SK-N-SH treated with all-trans-retinoic acid at 6 μM for 48 hours (cell line): ENCODE data around the gene LRRC73.

Experiments
- ATAC-seq: fragments of 200-7000 bp; cut with Tn5 transposase; 3 replicates; pipeline ENCODE4 v1.9.1; 2020; ENCODE audit warnings: mild to moderate bottlenecking, moderate library complexity
- ARNTL ChIP-seq: fragments of 450-650 bp; formaldehyde crosslinking; IDR thresholded peaks from 2 replicates; pipeline ENCODE4 v1.5.0; 2020; ENCODE audit warnings: low read depth, mild to moderate bottlenecking, moderate library complexity, borderline replicate concordance
- BACH2 ChIP-seq: fragments of 250-450 bp; sonication (Bioruptor Pico); IDR thresholded peaks from 2 replicates; pipeline ENCODE4 v1.9.0; 2021; ENCODE audit warnings: mild to moderate bottlenecking, borderline replicate concordance
- CSDC2 ChIP-seq: fragments of 250-450 bp; sonication (Bioruptor Pico); IDR thresholded peaks from 2 replicates; pipeline ENCODE4 v1.5.0; 2020; ENCODE audit warnings: mild to moderate bottlenecking, moderate library complexity
- ESRRG ChIP-seq: fragments of 250-450 bp; sonication (Bioruptor Pico); IDR thresholded peaks from 2 replicates; pipeline ENCODE4 v1.6.1; 2021; ENCODE audit warnings: mild to moderate bottlenecking
- GLIS3 ChIP-seq: fragments of 250-450 bp; sonication (Bioruptor Pico); IDR thresholded peaks from 2 replicates; pipeline ENCODE4 v1.5.0; 2020; ENCODE audit warnings: mild to moderate bottlenecking, moderate library complexity
- ISL1 ChIP-seq: fragments of 250-450 bp; sonication (Bioruptor Pico); IDR thresholded peaks from 2 replicates; pipeline ENCODE4 v2.1.2; 2022; ENCODE audit warnings: mild to moderate bottlenecking, moderate library complexity
- OSR1 ChIP-seq: fragments of 250-450 bp; sonication (Bioruptor Pico); IDR thresholded peaks from 2 replicates; pipeline ENCODE4 v1.8.0; 2022; ENCODE audit warnings: moderate library complexity, mild to moderate bottlenecking, inconsistent platforms
- PPARA ChIP-seq: fragments of 250-450 bp; sonication (Bioruptor Pico); IDR thresholded peaks from 2 replicates; pipeline ENCODE4 v1.5.0; 2020; ENCODE audit warnings: mild to moderate bottlenecking, borderline replicate concordance
- RARB ChIP-seq: fragments of 250-450 bp; sonication (Bioruptor Pico); IDR thresholded peaks from 2 replicates; pipeline ENCODE4 v1.8.0; 2021; ENCODE audit warnings: mild to moderate bottlenecking, moderate library complexity
- SNAI2 ChIP-seq: fragments of 250-450 bp; sonication (Bioruptor Pico); IDR thresholded peaks from 2 replicates; pipeline ENCODE4 v1.5.0; 2020; ENCODE audit warnings: mild to moderate bottlenecking, moderate library complexity
- TCF4 ChIP-seq: fragments of 250-450 bp; sonication (Bioruptor Pico); IDR thresholded peaks from 2 replicates; pipeline ENCODE4 v1.8.0; 2021; ENCODE audit warnings: mild to moderate bottlenecking, moderate library complexity, borderline replicate concordance
- TOX ChIP-seq: fragments of 250-450 bp; sonication (Bioruptor Pico); IDR thresholded peaks from 2 replicates; pipeline ENCODE4 v1.8.0; 2021; ENCODE audit warnings: mild to moderate bottlenecking, moderate library complexity, borderline replicate concordance
- ZC3H10 ChIP-seq: fragments of 250-450 bp; sonication (Bioruptor Pico); IDR thresholded peaks from 2 replicates; pipeline ENCODE4 v1.5.1; 2021; ENCODE audit warnings: mild to moderate bottlenecking, moderate library complexity
- ZFP3 ChIP-seq: fragments of 250-450 bp; sonication (Bioruptor Pico); IDR thresholded peaks from 2 replicates; pipeline ENCODE4 v1.5.0; 2020; ENCODE audit warnings: mild to moderate bottlenecking, moderate library complexity
- ZFP30 ChIP-seq: fragments of 450-650 bp; formaldehyde crosslinking; IDR thresholded peaks from 2 replicates; pipeline ENCODE4 v1.5.0; 2022; ENCODE audit warnings: mild to moderate bottlenecking, moderate library complexity
- ZNF565 ChIP-seq: fragments of 450-650 bp; formaldehyde crosslinking; conservative IDR thresholded peaks from 2 replicates; pipeline ENCODE4 v1.5.0; 2020; ENCODE audit warnings: low read depth, mild to moderate bottlenecking, moderate library complexity
- ZNF70 ChIP-seq: fragments of 450-650 bp; formaldehyde crosslinking; IDR thresholded peaks from 2 replicates; pipeline ENCODE4 v1.5.0; 2020; ENCODE audit warnings: mild to moderate bottlenecking, moderate library complexity
- ZNF8 ChIP-seq: fragments of 450-650 bp; formaldehyde crosslinking; IDR thresholded peaks from 2 replicates; pipeline ENCODE4 v1.5.0; 2020; ENCODE audit warnings: mild to moderate bottlenecking, moderate library complexity
- TF ChIP-seq, protein P1 (sequence below): fragments of 250-450 bp; sonication (Bioruptor Pico); IDR thresholded peaks from 2 replicates; pipeline ENCODE4 v1.5.0; 2020; ENCODE audit warnings: mild to moderate bottlenecking, moderate library complexity
- TF ChIP-seq, protein P2 (sequence below): fragments of 250-450 bp; sonication (Bioruptor Pico); IDR thresholded peaks from 2 replicates; pipeline ENCODE4 v1.5.1; 2020; ENCODE audit warnings: low read depth, mild to moderate bottlenecking, moderate library complexity
- TF ChIP-seq, protein P3 (sequence below): fragments of 250-450 bp; sonication (Bioruptor Pico); IDR thresholded peaks from 2 replicates; pipeline ENCODE4 v1.8.0; 2021; ENCODE audit warnings: low read depth, mild to moderate bottlenecking, moderate library complexity, borderline replicate concordance
- TF ChIP-seq, protein P4 (sequence below): fragments of 250-450 bp; sonication (Bioruptor Pico); IDR thresholded peaks from 2 replicates; pipeline ENCODE4 v1.8.0; 2020; ENCODE audit warnings: mild to moderate bottlenecking, moderate library complexity, borderline replicate concordance
- TF ChIP-seq, protein P5 (sequence below): fragments of 250-450 bp; sonication (Bioruptor Pico); IDR thresholded peaks from 2 replicates; pipeline ENCODE4 v1.5.1; 2021; ENCODE audit warnings: mild to moderate bottlenecking, moderate library complexity

LRRC73 gene

DNA sequence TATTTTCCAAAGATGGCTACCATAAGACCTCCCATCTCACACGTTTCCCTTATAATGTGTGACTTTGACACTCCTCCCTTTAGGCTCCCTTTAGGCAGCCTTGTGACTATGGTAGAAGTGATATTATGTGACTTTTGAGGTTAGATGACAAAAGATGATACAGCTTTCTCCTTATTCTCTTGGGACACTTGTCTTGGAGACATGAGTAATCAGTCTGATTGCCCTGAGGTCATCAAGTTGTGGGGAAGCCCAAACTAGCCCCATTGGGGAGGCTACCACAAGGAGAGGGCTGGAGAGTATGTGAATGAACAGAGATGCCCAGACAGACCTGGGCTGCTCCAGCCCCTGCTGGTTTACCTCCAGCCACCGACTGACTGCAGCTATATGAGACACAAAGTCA lies 44.2 kb downstream of the LRRC73 start:
- no peak for ATAC-seq
- TF ChIP-seq ZNF70 (CRISPR knock-in tag), result no peak
- no peak for TF ChIP-seq ZC3H10
- TF ChIP-seq OSR1 (CRISPR knock-in tag), result no peak
- no peak for TF ChIP-seq RARB
- TF ChIP-seq SNAI2 (CRISPR knock-in tag), result no peak
- no peak for TF ChIP-seq BACH2 (CRISPR knock-in tag)
- TF ChIP-seq, protein P1, sequence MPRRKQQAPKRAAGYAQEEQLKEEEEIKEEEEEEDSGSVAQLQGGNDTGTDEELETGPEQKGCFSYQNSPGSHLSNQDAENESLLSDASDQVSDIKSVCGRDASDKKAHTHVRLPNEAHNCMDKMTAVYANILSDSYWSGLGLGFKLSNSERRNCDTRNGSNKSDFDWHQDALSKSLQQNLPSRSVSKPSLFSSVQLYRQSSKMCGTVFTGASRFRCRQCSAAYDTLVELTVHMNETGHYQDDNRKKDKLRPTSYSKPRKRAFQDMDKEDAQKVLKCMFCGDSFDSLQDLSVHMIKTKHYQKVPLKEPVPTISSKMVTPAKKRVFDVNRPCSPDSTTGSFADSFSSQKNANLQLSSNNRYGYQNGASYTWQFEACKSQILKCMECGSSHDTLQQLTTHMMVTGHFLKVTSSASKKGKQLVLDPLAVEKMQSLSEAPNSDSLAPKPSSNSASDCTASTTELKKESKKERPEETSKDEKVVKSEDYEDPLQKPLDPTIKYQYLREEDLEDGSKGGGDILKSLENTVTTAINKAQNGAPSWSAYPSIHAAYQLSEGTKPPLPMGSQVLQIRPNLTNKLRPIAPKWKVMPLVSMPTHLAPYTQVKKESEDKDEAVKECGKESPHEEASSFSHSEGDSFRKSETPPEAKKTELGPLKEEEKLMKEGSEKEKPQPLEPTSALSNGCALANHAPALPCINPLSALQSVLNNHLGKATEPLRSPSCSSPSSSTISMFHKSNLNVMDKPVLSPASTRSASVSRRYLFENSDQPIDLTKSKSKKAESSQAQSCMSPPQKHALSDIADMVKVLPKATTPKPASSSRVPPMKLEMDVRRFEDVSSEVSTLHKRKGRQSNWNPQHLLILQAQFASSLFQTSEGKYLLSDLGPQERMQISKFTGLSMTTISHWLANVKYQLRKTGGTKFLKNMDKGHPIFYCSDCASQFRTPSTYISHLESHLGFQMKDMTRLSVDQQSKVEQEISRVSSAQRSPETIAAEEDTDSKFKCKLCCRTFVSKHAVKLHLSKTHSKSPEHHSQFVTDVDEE (CRISPR knock-in tag), result no peak
- no peak for TF ChIP-seq TOX
- no peak for TF ChIP-seq PPARA (CRISPR knock-in tag)
- TF ChIP-seq, protein P2, sequence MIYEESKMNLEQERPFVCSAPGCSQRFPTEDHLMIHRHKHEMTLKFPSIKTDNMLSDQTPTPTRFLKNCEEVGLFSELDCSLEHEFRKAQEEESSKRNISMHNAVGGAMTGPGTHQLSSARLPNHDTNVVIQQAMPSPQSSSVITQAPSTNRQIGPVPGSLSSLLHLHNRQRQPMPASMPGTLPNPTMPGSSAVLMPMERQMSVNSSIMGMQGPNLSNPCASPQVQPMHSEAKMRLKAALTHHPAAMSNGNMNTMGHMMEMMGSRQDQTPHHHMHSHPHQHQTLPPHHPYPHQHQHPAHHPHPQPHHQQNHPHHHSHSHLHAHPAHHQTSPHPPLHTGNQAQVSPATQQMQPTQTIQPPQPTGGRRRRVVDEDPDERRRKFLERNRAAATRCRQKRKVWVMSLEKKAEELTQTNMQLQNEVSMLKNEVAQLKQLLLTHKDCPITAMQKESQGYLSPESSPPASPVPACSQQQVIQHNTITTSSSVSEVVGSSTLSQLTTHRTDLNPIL (CRISPR knock-in tag), result no peak
- no peak for TF ChIP-seq ZNF8 (CRISPR knock-in tag)
- no peak for TF ChIP-seq ESRRG (CRISPR knock-in tag)

DNA sequence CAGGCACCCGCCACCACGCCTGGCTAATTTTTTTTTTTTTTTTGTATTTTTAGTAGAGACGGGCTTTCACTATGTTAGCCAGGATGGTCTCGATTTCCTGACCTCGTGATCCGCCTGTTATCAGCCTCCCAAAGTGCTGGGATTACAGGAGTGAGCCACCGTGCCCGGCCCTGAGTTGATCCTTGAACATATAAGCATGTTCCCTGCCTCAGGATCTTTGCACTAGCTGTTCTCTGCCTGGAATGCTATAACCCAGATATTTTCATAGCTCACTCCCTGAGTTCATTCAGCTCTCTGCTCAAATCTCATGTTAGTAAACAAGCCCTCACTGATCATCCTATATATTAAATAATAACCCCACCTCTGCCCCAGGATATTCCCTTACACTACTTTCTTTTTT lies 45.8 kb downstream of the LRRC73 start:
- ATAC-seq, result no peak
- TF ChIP-seq ZNF565 (no peak), OSR1 (CRISPR knock-in tag) (no peak), RARB (no peak), ZC3H10 (no peak), ZFP3 (no peak), SNAI2 (CRISPR knock-in tag) (no peak), TOX (no peak), TCF4 (no peak), ARNTL (CRISPR knock-in tag) (no peak)
- TF ChIP-seq, protein P3, sequence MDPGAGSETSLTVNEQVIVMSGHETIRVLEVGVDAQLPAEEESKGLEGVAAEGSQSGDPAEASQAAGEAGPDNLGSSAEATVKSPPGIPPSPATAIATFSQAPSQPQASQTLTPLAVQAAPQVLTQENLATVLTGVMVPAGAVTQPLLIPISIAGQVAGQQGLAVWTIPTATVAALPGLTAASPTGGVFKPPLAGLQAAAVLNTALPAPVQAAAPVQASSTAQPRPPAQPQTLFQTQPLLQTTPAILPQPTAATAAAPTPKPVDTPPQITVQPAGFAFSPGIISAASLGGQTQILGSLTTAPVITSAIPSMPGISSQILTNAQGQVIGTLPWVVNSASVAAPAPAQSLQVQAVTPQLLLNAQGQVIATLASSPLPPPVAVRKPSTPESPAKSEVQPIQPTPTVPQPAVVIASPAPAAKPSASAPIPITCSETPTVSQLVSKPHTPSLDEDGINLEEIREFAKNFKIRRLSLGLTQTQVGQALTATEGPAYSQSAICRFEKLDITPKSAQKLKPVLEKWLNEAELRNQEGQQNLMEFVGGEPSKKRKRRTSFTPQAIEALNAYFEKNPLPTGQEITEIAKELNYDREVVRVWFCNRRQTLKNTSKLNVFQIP (CRISPR knock-in tag), result no peak
- TF ChIP-seq, protein P4, sequence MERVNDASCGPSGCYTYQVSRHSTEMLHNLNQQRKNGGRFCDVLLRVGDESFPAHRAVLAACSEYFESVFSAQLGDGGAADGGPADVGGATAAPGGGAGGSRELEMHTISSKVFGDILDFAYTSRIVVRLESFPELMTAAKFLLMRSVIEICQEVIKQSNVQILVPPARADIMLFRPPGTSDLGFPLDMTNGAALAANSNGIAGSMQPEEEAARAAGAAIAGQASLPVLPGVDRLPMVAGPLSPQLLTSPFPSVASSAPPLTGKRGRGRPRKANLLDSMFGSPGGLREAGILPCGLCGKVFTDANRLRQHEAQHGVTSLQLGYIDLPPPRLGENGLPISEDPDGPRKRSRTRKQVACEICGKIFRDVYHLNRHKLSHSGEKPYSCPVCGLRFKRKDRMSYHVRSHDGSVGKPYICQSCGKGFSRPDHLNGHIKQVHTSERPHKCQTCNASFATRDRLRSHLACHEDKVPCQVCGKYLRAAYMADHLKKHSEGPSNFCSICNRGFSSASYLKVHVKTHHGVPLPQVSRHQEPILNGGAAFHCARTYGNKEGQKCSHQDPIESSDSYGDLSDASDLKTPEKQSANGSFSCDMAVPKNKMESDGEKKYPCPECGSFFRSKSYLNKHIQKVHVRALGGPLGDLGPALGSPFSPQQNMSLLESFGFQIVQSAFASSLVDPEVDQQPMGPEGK, result no peak

DNA sequence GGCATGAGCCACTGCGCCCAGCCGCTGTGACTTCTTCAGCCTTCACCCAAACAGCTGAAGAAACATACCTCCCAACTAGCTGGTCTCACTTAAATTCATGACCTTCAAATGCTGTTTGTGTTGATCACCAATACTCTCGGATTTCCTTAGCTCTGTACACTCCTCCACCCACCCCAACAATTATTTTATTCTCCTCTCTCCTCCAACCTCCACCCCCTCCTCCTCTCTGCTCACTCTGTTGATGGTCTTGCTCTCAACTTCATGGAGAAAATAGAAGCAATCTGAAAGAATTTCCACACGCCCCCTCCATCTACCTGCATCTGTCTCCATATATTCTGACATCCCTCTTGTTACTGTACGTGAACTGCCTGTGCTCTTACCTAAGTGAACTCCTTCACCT lies 48.2 kb downstream of the LRRC73 start:
- TF ChIP-seq ZFP3 (no peak), ISL1 (no peak), PPARA (CRISPR knock-in tag) (no peak), ZNF565 (no peak), TOX (no peak), ZFP30 (no peak), GLIS3 (CRISPR knock-in tag) (no peak), BACH2 (CRISPR knock-in tag) (no peak), ZNF70 (CRISPR knock-in tag) (no peak), ARNTL (CRISPR knock-in tag) (no peak), OSR1 (CRISPR knock-in tag) (no peak), SNAI2 (CRISPR knock-in tag) (no peak), CSDC2 (CRISPR knock-in tag) (no peak)
- TF ChIP-seq, protein P2 (CRISPR knock-in tag), result no peak
- TF ChIP-seq, protein P4, result no peak
- TF ChIP-seq, protein P1 (CRISPR knock-in tag), result no peak
- TF ChIP-seq, protein P5, sequence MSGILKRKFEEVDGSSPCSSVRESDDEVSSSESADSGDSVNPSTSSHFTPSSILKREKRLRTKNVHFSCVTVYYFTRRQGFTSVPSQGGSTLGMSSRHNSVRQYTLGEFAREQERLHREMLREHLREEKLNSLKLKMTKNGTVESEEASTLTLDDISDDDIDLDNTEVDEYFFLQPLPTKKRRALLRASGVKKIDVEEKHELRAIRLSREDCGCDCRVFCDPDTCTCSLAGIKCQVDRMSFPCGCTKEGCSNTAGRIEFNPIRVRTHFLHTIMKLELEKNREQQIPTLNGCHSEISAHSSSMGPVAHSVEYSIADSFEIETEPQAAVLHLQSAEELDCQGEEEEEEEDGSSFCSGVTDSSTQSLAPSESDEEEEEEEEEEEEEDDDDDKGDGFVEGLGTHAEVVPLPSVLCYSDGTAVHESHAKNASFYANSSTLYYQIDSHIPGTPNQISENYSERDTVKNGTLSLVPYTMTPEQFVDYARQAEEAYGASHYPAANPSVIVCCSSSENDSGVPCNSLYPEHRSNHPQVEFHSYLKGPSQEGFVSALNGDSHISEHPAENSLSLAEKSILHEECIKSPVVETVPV (CRISPR knock-in tag), result no peak
- no peak for ATAC-seq
